ENCODE data around the gene ACSM4. TPM values are rescaled to one million over a fixed set of nuclear protein-coding genes. Genes with fewer than 3 reads are reported as not detected.

Gene ACSM4
- polyA plus RNA-seq, 1 donor (not counting 4 experiments of a cell fraction or from before 2014, with no cell fraction given), result not detected

- Histone ChIP-seq H4K20me1 (ENCODE audit: control insufficient read depth, extremely low read depth, insufficient read depth, low read length) (no peaks in the 10 kb centered on the region), H3K27me3 (ENCODE audit: control insufficient read depth, extremely low read depth, insufficient read depth, low read length) (no peaks in the 10 kb centered on the region), H3K9me3 (ENCODE audit: control insufficient read depth, low read depth, low read length) (no peaks in the 10 kb centered on the region), H3K36me3 (ENCODE audit: control insufficient read depth in 2 of 2, extremely low read depth in 1 of 2, insufficient read depth in 2 of 2, low read length in 2 of 2) (no peaks in the 10 kb centered on the region), H3K4me2 (ENCODE audit: control insufficient read depth, extremely low read depth, insufficient read depth, low read depth, low read length) (no peak overlapping the region), H3K4me1 (ENCODE audit: control insufficient read depth, extremely low read depth, insufficient read depth, low read length) (no peaks in the 10 kb centered on the region), H3K9ac (ENCODE audit: control insufficient read depth, extremely low read depth, insufficient read depth, low read length) (no peak overlapping the region), H3K4me3 (ENCODE audit: control insufficient read depth in 2 of 3, extremely low read depth in 1 of 3, insufficient read depth in 2 of 3, low read depth in 1 of 3, low read length in 3 of 3) (no peak overlapping the region), H3K27ac (ENCODE audit: control insufficient read depth, insufficient read depth, low read length) (no peak overlapping the region), H2AFZ (ENCODE audit: control insufficient read depth, low read length) (no peak overlapping the region), H3K9me1 (ENCODE audit: control insufficient read depth, extremely low read depth, insufficient read depth, low read length) (no peaks in the 10 kb centered on the region), H3K79me2 (ENCODE audit: control insufficient read depth, insufficient read depth, low read length) (no peaks in the 10 kb centered on the region)
- no peak for FAIRE-seq
- dilution Hi-C loops (cut with MboI; ENCODE audit: extremely low pct_ligation_motif_present, low sequenced_read_pairs), result no loop called here
- TF ChIP-seq CTCF (optimal IDR thresholded peaks at IDR 0.05 in 1 of 3, IDR thresholded peaks at IDR 0.05 in 1 of 3, conservative IDR thresholded peaks at IDR 0.05 in 1 of 3; ENCODE audit: extremely low read depth in 1 of 3, insufficient read depth in 2 of 3, low read length in 3 of 3) (no peak), EZH2 (IDR thresholded peaks at IDR 0.05; ENCODE audit: low read length) (no peak)
- no peak for DNase-seq (ENCODE audit: low read depth, low spot score)
Measured at GRCh38 chr12:7362734-7363133, 58.9 kb downstream of the ACSM4 start.

- H3K27me3 ChIP-seq (ENCODE audit: control insufficient read depth, extremely low read depth, insufficient read depth, low read length), result no peaks in the 10 kb centered on the region
- H3K36me3 ChIP-seq (ENCODE audit: control insufficient read depth in 2 of 2, extremely low read depth in 1 of 2, insufficient read depth in 2 of 2, low read length in 2 of 2), result no peaks in the 10 kb centered on the region
- no peak for TF ChIP-seq CTCF (optimal IDR thresholded peaks at IDR 0.05 in 1 of 3, IDR thresholded peaks at IDR 0.05 in 1 of 3, conservative IDR thresholded peaks at IDR 0.05 in 1 of 3; ENCODE audit: extremely low read depth in 1 of 3, insufficient read depth in 2 of 3, low read length in 3 of 3)
- TF ChIP-seq EZH2 (IDR thresholded peaks at IDR 0.05; ENCODE audit: low read length), result no peak
- no peak overlapping the region for H3K9ac ChIP-seq (ENCODE audit: control insufficient read depth, extremely low read depth, insufficient read depth, low read length)
- no peak overlapping the region for H3K27ac ChIP-seq (ENCODE audit: control insufficient read depth, insufficient read depth, low read length)
- H3K79me2 ChIP-seq (ENCODE audit: control insufficient read depth, insufficient read depth, low read length), result no peaks in the 10 kb centered on the region
- no peaks in the 10 kb centered on the region for H3K4me1 ChIP-seq (ENCODE audit: control insufficient read depth, extremely low read depth, insufficient read depth, low read length)
- no peak overlapping the region for H3K4me2 ChIP-seq (ENCODE audit: control insufficient read depth, extremely low read depth, insufficient read depth, low read depth, low read length)
- dilution Hi-C loops (cut with MboI; ENCODE audit: extremely low pct_ligation_motif_present, low sequenced_read_pairs), result no loop called here
- H3K9me1 ChIP-seq (ENCODE audit: control insufficient read depth, extremely low read depth, insufficient read depth, low read length), result no peaks in the 10 kb centered on the region
- DNase-seq (ENCODE audit: low read depth, low spot score) (no peak), FAIRE-seq (no peak)
- no peaks in the 10 kb centered on the region for H3K9me3 ChIP-seq (ENCODE audit: control insufficient read depth, low read depth, low read length)
- H2AFZ ChIP-seq (ENCODE audit: control insufficient read depth, low read length), result peak overlapping the region; percentile 28
- H4K20me1 ChIP-seq (ENCODE audit: control insufficient read depth, extremely low read depth, insufficient read depth, low read length), result no peaks in the 10 kb centered on the region
- no peak overlapping the region for H3K4me3 ChIP-seq (ENCODE audit: control insufficient read depth in 2 of 3, extremely low read depth in 1 of 3, insufficient read depth in 2 of 3, low read depth in 1 of 3, low read length in 3 of 3)
Measured at GRCh38 chr12:7369274-7369729, 65.4 kb downstream of the ACSM4 start.

Measured in keratinocyte (primary cell).